Lower lobe of right lung (tissue), 2 donors: ENCODE measurements around the gene ELMO3. TPM values are rescaled to one million over a fixed set of nuclear protein-coding genes. Genes with fewer than 3 reads are reported as not detected.

Experiments used
- ATAC-seq, 2 donors: fragments of 200-7000 bp; cut with Tn5 transposase; one replicate each; pipeline ENCODE4 v1.9.1; 2020 to 2022; ENCODE audit warnings: mild to moderate bottlenecking in 2 of 2, moderate library complexity in 2 of 2
- DNase-seq: peaks from one replicate; pipeline ENCODE4 v3.0.0-alpha.2; 2020
- H3K27ac ChIP-seq: fragments of 200-600 bp; one replicate; pipeline ENCODE4 v1.8.0; 2022
- H3K27me3 ChIP-seq: fragments of 200-600 bp; one replicate; pipeline ENCODE4 v1.8.0; 2022; ENCODE audit warnings: low read depth
- H3K36me3 ChIP-seq: fragments of 200-600 bp; one replicate; pipeline ENCODE4 v1.8.0; 2022; ENCODE audit warnings: mild to moderate bottlenecking
- H3K4me1 ChIP-seq: fragments of 200-600 bp; one replicate; pipeline ENCODE4 v1.8.0; 2022
- H3K4me3 ChIP-seq: fragments of 200-600 bp; one replicate; pipeline ENCODE4 v1.8.0; 2022; ENCODE audit warnings: mild to moderate bottlenecking
- H3K9me3 ChIP-seq: fragments of 200-600 bp; one replicate; pipeline ENCODE4 v1.8.0; 2022
- intact Hi-C: fragments of 100-400 bp; cut with DNase I; formaldehyde crosslinking; loops from one replicate; pipeline ENCODE4 v1.11.0; 2022
- total RNA-seq: library from RNA; stranded (reverse); fragmentation: NEBNext Ultra II Directional; extraction: Animal tissue kit (Norgen Biotek cat#: 25700); gene quantifications from one replicate; pipeline ENCODE4 v1.2.1, GENCODE V29; 2021
- TF ChIP-seq, protein P1 (sequence below): fragments of 200-600 bp; IDR thresholded peaks from one replicate; pipeline ENCODE4 v1.8.0; 2022; ENCODE audit warnings: antibody characterized with exemption, mild to moderate bottlenecking
- donor health status: DM: no; HTN: yes; CAD: no; lungs with severe emphysema.

Gene ELMO3
- total RNA-seq, 1 donor from 2014 or later: 14.9 TPM

DNA sequence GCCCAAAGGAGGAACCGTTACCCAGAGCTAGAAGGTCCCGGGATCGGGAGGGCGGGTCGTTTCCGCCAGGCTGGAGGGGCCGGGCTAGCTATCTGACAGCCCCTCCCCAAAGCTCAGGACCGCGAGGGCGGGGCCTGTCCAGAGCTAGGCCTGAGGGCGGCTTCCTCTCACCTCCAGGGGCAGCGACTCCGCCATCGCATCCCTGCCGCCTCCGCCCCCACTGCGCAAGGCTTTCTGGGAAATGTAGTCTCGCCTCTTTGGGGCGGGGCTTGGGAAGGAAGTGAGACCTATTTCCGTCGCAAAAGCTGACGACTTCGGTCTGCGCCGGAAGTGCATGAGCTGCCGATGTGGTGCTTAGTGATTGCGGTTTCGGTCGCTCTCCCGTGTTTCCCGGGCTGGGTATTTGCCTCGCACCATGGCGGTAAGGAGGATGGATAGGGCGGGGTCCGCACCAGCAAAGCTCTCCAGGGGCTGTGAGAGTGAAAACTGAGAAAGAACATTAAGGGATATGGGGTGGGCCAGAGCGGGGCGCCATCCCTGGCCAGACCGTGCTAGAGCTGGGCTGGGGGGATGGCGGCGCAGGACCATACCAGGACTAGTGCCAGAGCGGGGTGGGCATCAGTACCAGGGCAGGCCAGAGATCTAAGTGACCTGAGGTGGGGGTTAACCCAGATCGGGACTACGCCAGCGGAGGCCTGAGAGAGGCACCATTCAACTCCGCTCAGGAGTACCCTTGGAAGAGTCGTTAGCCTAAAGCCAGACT is 28.1 kb downstream of the ELMO3 start, which contains the start of gene TMEM208:
Gene TMEM208 (plus strand): TSS at position 327 of the 763 bp plus-strand sequence. CDS start 89 bp downstream, at position 416.
- TF ChIP-seq, protein P1, sequence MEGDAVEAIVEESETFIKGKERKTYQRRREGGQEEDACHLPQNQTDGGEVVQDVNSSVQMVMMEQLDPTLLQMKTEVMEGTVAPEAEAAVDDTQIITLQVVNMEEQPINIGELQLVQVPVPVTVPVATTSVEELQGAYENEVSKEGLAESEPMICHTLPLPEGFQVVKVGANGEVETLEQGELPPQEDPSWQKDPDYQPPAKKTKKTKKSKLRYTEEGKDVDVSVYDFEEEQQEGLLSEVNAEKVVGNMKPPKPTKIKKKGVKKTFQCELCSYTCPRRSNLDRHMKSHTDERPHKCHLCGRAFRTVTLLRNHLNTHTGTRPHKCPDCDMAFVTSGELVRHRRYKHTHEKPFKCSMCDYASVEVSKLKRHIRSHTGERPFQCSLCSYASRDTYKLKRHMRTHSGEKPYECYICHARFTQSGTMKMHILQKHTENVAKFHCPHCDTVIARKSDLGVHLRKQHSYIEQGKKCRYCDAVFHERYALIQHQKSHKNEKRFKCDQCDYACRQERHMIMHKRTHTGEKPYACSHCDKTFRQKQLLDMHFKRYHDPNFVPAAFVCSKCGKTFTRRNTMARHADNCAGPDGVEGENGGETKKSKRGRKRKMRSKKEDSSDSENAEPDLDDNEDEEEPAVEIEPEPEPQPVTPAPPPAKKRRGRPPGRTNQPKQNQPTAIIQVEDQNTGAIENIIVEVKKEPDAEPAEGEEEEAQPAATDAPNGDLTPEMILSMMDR: peak; percentile 34
- Histone ChIP-seq H3K9me3 (no peaks in the 10 kb centered on the region), H3K4me3 (peak within 1 kb of the TSS; percentile 89), H3K27ac (peak within 1 kb of the TSS; percentile 79), H3K36me3 (peaks cover 41% of the 10 kb centered on the region), H3K27me3 (no peaks in the 10 kb centered on the region), H3K4me1 (peaks cover 31% of the 10 kb centered on the region)
- peak; percentile 97 for DNase-seq
- intact Hi-C loops: no loop called here
- ATAC-seq: peak; percentile 97 to 98

DNA sequence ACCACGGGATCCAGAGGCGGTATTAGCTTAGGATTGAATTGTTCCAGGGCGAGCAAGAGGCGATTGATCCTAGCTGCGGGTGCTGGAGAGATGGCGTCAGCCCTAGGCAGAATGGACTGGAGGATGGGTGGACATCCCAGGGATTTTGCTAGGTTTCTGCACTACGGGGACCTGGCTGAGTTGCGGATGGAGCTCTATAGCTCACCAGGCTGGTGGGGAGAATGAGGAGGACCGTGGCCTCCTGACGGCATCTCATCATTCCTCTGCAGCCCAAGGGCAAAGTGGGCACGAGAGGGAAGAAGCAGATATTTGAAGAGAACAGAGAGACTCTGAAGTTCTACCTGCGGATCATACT is 28.6 kb downstream of the ELMO3 start:
- intact Hi-C loops: no loop called here
- H3K36me3 ChIP-seq: peaks cover 46% of the 10 kb centered on the region
- peaks cover 31% of the 10 kb centered on the region for H3K4me1 ChIP-seq
- TF ChIP-seq, protein P1: no peak
- peak overlapping the region; percentile 79 for H3K27ac ChIP-seq
- peak overlapping the region; percentile 89 for H3K4me3 ChIP-seq
- no peaks in the 10 kb centered on the region for H3K27me3 ChIP-seq
- DNase-seq: no peak
- H3K9me3 ChIP-seq: no peaks in the 10 kb centered on the region
- ATAC-seq: no peak

DNA sequence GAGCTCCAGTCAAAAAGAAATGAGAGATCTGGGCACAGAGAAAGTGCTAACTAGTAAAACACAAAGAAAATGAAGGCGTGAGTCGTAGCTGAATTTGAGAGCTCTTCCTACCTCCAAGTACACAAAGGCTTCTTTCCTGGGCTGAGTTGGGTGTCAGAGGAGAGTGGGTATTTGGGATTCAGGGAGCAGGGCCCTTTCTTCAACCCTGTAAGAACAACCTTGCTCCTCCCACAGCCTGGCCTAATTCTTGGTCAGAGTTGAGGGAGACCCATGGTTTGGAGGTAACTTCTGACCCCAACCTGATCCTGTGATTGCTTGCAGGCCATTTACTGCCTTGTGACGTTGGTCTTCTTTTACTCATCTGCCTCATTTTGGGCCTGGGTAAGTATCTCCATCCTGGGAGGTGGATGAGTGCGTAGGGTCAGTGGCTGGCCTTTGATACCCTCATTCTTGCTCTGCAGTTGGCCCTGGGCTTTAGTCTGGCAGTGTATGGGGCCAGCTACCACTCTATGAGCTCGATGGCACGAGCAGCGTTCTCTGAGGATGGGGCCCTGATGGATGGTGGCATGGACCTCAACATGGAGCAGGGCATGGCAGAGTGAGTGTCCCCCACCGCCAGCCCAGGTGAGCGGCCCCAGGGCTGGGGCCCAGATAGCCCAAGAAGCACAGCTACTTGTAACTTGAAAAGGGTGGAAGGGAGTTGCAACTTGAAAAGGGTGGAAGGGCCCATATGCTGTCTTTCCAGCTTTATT is 29.3 kb downstream of the ELMO3 start:
- no peak overlapping the region for H3K27ac ChIP-seq
- H3K4me3 ChIP-seq: peak overlapping the region; percentile 89
- H3K36me3 ChIP-seq: peaks cover 53% of the 10 kb centered on the region
- H3K4me1 ChIP-seq: peaks cover 31% of the 10 kb centered on the region
- intact Hi-C loops: no loop called here
- TF ChIP-seq, protein P1: no peak
- no peaks in the 10 kb centered on the region for H3K27me3 ChIP-seq
- ATAC-seq (no peak), DNase-seq (no peak)
- no peaks in the 10 kb centered on the region for H3K9me3 ChIP-seq

DNA sequence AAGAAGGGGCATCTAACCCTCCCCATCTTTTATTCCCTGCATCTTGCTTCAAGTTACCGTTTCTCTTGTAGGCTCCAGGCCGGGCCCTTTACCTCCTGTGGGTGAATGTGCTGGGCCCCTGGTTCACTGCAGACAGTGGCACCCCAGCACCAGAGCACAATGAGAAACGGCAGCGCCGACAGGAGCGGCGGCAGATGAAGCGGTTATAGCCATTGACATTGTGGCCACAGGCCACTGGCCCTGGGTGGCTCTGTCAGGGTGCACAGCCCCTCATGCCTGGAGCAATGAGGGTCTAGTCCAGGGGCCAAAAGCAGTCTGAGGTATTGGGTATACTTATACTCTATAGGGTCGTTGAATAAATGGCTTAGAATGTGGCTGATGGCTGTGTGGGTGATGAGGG is 30.0 kb downstream of the ELMO3 start:
- TF ChIP-seq, protein P1: no peak
- Histone ChIP-seq H3K27ac (no peak overlapping the region), H3K4me1 (peaks cover 28% of the 10 kb centered on the region), H3K4me3 (no peak overlapping the region), H3K9me3 (no peaks in the 10 kb centered on the region), H3K36me3 (peaks cover 60% of the 10 kb centered on the region), H3K27me3 (no peaks in the 10 kb centered on the region)
- ATAC-seq: no peak
- no peak for DNase-seq
- intact Hi-C loops: no loop called here

DNA sequence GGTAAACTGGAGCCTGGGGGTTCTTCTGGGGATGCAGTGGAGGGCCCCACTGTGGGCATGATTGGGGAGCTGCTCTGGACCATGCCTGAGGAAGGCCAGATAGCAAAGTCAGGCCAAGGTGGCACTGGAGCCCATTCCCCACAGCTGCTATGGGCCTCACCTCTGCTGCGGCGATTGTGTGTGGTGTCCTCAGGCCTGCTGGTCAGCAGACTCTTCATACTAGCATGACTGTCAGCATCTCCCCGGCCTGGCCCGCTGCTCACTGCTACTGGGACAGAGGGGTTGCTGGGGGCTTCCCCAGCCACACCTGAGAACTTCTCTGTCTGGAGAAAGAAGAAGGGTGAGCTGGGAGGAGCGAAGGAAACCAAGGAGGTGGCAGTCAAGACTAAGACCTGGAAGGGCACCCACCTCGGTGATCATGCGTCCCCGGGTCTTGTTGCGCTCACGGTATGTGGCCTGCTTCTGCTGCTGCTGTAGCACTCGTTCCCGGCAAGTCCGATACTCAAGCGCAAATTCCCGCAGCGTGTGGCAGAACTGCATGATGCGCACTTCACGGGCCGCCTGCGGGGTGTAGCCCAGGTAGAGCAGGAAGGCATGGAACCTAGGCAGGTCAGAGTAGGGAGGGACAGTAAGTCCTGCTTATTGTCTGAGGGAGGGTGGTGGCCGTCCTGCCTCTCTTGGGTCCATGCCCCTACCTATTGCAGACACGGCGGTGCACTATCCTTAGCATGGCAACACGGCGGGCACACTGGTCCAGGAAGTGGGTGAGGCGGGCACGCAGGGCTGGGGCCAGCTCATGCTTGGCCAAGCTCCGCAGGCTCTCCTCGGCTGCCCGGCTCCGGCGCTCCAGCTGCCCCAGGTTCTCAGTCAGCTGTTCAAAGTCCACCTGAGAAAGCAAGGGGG is 31.2 kb downstream of the ELMO3 start:
- intact Hi-C loops: no loop called here

More for the DNA sequence above, 31.2 kb downstream of the ELMO3 start:
- Histone ChIP-seq H3K4me1 (peaks cover 23% of the 10 kb centered on the region), H3K4me3 (no peak overlapping the region), H3K27me3 (no peaks in the 10 kb centered on the region), H3K9me3 (no peaks in the 10 kb centered on the region), H3K27ac (no peak overlapping the region), H3K36me3 (peaks cover 72% of the 10 kb centered on the region)
- DNase-seq (no peak), ATAC-seq (no peak)
- TF ChIP-seq, protein P1: no peak
